CD14-positive monocyte (primary cell): ENCODE measurements around the gene PDLIM7. TPM values are rescaled to one million over a fixed set of nuclear protein-coding genes. Genes with fewer than 3 reads are reported as not detected.

Source experiments
- DNase-seq, 3 donors: peaks; one replicate each; pipeline ENCODE4 v3.0.0-alpha.2; 2011 to 2022
- H2AFZ ChIP-seq: 2 replicates; pipeline ENCODE4 v1.6.0; 2012; ENCODE audit warnings: mild to moderate bottlenecking, low read depth, low read length, inconsistent platforms; ENCODE audit not compliant: insufficient read depth, poor library complexity, severe bottlenecking
- H3K27ac ChIP-seq, 2 donors: 1 replicate in 1 of 2; 2 replicates in 1 of 2; pipeline ENCODE4 v1.5.1; 2012 to 2013; ENCODE audit warnings: low read length in 2 of 2, control low read depth in 1 of 2, inconsistent platforms in 1 of 2, low read depth in 1 of 2, mild to moderate bottlenecking in 1 of 2
- H3K27me3 ChIP-seq, 2 donors: one replicate each; pipeline versions ENCODE4 v1.6.0 to v1.6.1; 2011 to 2013; ENCODE audit warnings: low read length in 2 of 2; ENCODE audit not compliant: control insufficient read depth in 2 of 2, insufficient read depth in 2 of 2
- H3K36me3 ChIP-seq, 2 donors: replicated peaks in 1 of 2; 1 replicate in 1 of 2; 2 replicates in 1 of 2; pipeline versions ENCODE4 v1.5.1 to v1.6.1; 2012 to 2013; ENCODE audit warnings: low read length in 2 of 2, control low read depth in 1 of 2, inconsistent platforms in 1 of 2, mild to moderate bottlenecking in 1 of 2; ENCODE audit not compliant: insufficient read depth in 2 of 2, control insufficient read depth in 1 of 2
- H3K4me1 ChIP-seq, 2 donors: 1 replicate in 1 of 2; 2 replicates in 1 of 2; pipeline versions ENCODE4 v1.5.1 to v1.6.1; 2012 to 2013; ENCODE audit warnings: low read length in 2 of 2, control low read depth in 1 of 2, inconsistent platforms in 1 of 2, mild to moderate bottlenecking in 1 of 2, moderate library complexity in 1 of 2; ENCODE audit not compliant: insufficient read depth in 2 of 2, control insufficient read depth in 1 of 2
- H3K4me2 ChIP-seq: replicated peaks from 2 replicates; pipeline ENCODE3; 2012; ENCODE audit warnings: low read length, moderate library complexity, mild to moderate bottlenecking; ENCODE audit not compliant: poor library complexity, severe bottlenecking; ENCODE audit errors: extremely low read depth
- H3K4me3 ChIP-seq, 3 experiments: fragments of 200-600 bp in 1 of 3; sonication (generic) in 1 of 3; replicated peaks in 1 of 3; 1 replicate in 2 of 3; 2 replicates in 1 of 3; pipeline ENCODE4 v1.5.1; 2011 to 2013; ENCODE audit warnings: low read length in 3 of 3, mild to moderate bottlenecking in 3 of 3, control low read depth in 2 of 3, low read depth in 2 of 3, inconsistent platforms in 1 of 3, moderate library complexity in 1 of 3
- H3K79me2 ChIP-seq: 2 replicates; pipeline ENCODE4 v1.6.0; 2012; ENCODE audit warnings: mild to moderate bottlenecking, control low read depth, inconsistent platforms, low read length, moderate library complexity; ENCODE audit not compliant: insufficient read depth
- H3K9ac ChIP-seq: 2 replicates; pipeline ENCODE4 v1.6.0; 2017; ENCODE audit warnings: low read length, mild to moderate bottlenecking; ENCODE audit not compliant: insufficient read depth, poor library complexity, severe bottlenecking
- H3K9me3 ChIP-seq, 2 donors: replicated peaks in 1 of 2; 1 replicate in 1 of 2; 2 replicates in 1 of 2; pipeline versions ENCODE4 v1.5.1 to v1.6.1; 2012 to 2013; ENCODE audit warnings: low read length in 2 of 2, control low read depth in 1 of 2; ENCODE audit not compliant: control insufficient read depth in 1 of 2, insufficient read depth in 1 of 2
- H4K20me1 ChIP-seq: 2 replicates; pipeline ENCODE4 v1.6.0; 2012; ENCODE audit warnings: mild to moderate bottlenecking, low read length, control low read depth, moderate library complexity; ENCODE audit not compliant: insufficient read depth
- H3K27ac Mint-ChIP-seq, 7 donors: one replicate each; pipeline ENCODE4 v1.8.0; 2020; ENCODE audit warnings: mild to moderate bottlenecking in 7 of 7, mixed read lengths in 7 of 7, moderate library complexity in 6 of 7, inconsistent platforms in 2 of 7
- H3K27me3 Mint-ChIP-seq, 3 donors: one replicate each; pipeline ENCODE4 v1.8.0; 2021 to 2022; ENCODE audit warnings: low read depth in 3 of 3, mild to moderate bottlenecking in 3 of 3, mixed read lengths in 3 of 3, moderate library complexity in 3 of 3, inconsistent platforms in 1 of 3
- H3K36me3 Mint-ChIP-seq, 2 donors: one replicate each; pipeline ENCODE4 v1.8.0; 2020; ENCODE audit warnings: mixed read lengths in 2 of 2, inconsistent platforms in 1 of 2, mild to moderate bottlenecking in 1 of 2
- H3K4me1 Mint-ChIP-seq: one replicate; pipeline ENCODE4 v1.8.0; 2020; ENCODE audit warnings: mild to moderate bottlenecking, mixed read lengths
- H3K4me3 Mint-ChIP-seq, 2 donors: one replicate each; pipeline ENCODE4 v1.8.0; 2020; ENCODE audit warnings: mild to moderate bottlenecking in 2 of 2, mixed read lengths in 2 of 2, moderate library complexity in 1 of 2
- H3K9me3 Mint-ChIP-seq, 7 donors: one replicate each; pipeline ENCODE4 v1.8.0; 2020 to 2022; ENCODE audit warnings: mixed read lengths in 7 of 7, mild to moderate bottlenecking in 6 of 7, moderate library complexity in 6 of 7, inconsistent platforms in 2 of 7
- CTCF ChIP-seq: fragments of 200-600 bp; IDR thresholded peaks from one replicate; pipeline ENCODE4 v1.8.0; 2022; ENCODE audit warnings: antibody characterized with exemption, mild to moderate bottlenecking
- WGBS: methylation state at CpG from one replicate; pipeline ENCODE4 v1.1.5; 2013; ENCODE audit warnings: missing lambda C conversion rate; ENCODE audit not compliant: insufficient coverage; 5-methylcytosine and 5-hydroxymethylcytosine counted together
- intact Hi-C, 2 donors: fragments of 100-400 bp; cut with micrococcal nuclease; formaldehyde crosslinking; loops; one replicate each; pipeline versions ENCODE4 v1.15.0 to v1.15.1; 2023
- polyA plus RNA-seq, 3 donors: library from polyadenylated mRNA; depleted of rRNA in 1 of 3; unstranded in 2 of 3; stranded (reverse) in 1 of 3; fragments of 300-500 nt in 2 of 3; fragments of >200 nt in 1 of 3; fragmentation: Illumina TruSeq in 2 of 3; gene quantifications; 1 replicate in 2 of 3; 2 replicates in 1 of 3; pipeline ENCODE4 v1.2.3, GENCODE V29; 2012 to 2021

PDLIM7 gene
- polyA plus RNA-seq, 3 donors = 21.6 to 126 (median 27.2) TPM

GRCh38 chr5:177456976-177457851 lies 40.2 kb downstream of the PDLIM7 start:
- peaks cover 46 to 54% of the 10 kb centered on the region in 2 donors for H3K4me1 ChIP-seq
- 83% methylated on average over 11 of the region's 24 CpGs for WGBS
- peak; percentile 97 to 99 (median 99) for DNase-seq
- H4K20me1 ChIP-seq = peaks cover 9% of the 10 kb centered on the region
- peak overlapping the region in 5 of 7 donors; percentile 26 to 88 (median 76) for H3K27ac Mint-ChIP-seq
- H3K4me3 ChIP-seq = no peak overlapping the region
- H3K27me3 ChIP-seq = peaks cover 0 to 20% of the 10 kb centered on the region in 2 donors
- H3K9me3 Mint-ChIP-seq = peaks cover 0 to 11% (median 0%) of the 10 kb centered on the region in 7 donors
- H3K9me3 ChIP-seq = no peaks in the 10 kb centered on the region
- H3K79me2 ChIP-seq = no peaks in the 10 kb centered on the region
- no peak overlapping the region for H3K27ac ChIP-seq
- H3K4me1 Mint-ChIP-seq = peaks cover 34% of the 10 kb centered on the region
- no peak overlapping the region for H3K9ac ChIP-seq
- H3K36me3 ChIP-seq = no peaks in the 10 kb centered on the region
- no peak overlapping the region for H2AFZ ChIP-seq
- peaks cover 2 to 4% of the 10 kb centered on the region in 2 donors for H3K36me3 Mint-ChIP-seq
- intact Hi-C loops = loop anchor here (2.0 to 5.0 kb wide), 3 partner anchors 38 to 150 kb away; partner anchors contain the start of gene PDLIM7 (in 1 of the 2)
- H3K27me3 Mint-ChIP-seq = peaks cover 18 to 36% (median 28%) of the 10 kb centered on the region in 3 donors
- peak; percentile 74 for TF ChIP-seq CTCF
- H3K4me3 Mint-ChIP-seq = peak overlapping the region; percentile 11 to 27
- H3K4me2 ChIP-seq = no peak overlapping the region

GRCh38 chr5:177456591-177456964 lies 40.8 kb downstream of the PDLIM7 start:
- H3K79me2 ChIP-seq = no peaks in the 10 kb centered on the region
- Mint-ChIP-seq H3K4me1 (peaks cover 29% of the 10 kb centered on the region), H3K4me3 (peak overlapping the region; percentile 78 to 84), H3K27ac (peak overlapping the region in 5 of 7 donors; percentile 72 to 86 (median 79)), H3K36me3 (peaks cover 2 to 8% of the 10 kb centered on the region in 2 donors), H3K27me3 (peaks cover 23 to 38% (median 29%) of the 10 kb centered on the region in 3 donors), H3K9me3 (peaks cover 0 to 13% (median 0%) of the 10 kb centered on the region in 7 donors)
- no peak overlapping the region for H3K27ac ChIP-seq
- peaks cover 9% of the 10 kb centered on the region for H4K20me1 ChIP-seq
- intact Hi-C loops = loop anchor here (2.0 to 5.0 kb wide), 3 partner anchors 38 to 149 kb away; partner anchors contain the start of gene PDLIM7 (in 1 of the 2)
- no peaks in the 10 kb centered on the region for H3K9me3 ChIP-seq
- DNase-seq = no peak
- H2AFZ ChIP-seq = no peak overlapping the region
- H3K4me2 ChIP-seq = peak overlapping the region; percentile 86
- no peaks in the 10 kb centered on the region for H3K36me3 ChIP-seq
- H3K27me3 ChIP-seq = peaks cover 0 to 24% of the 10 kb centered on the region in 2 donors
- H3K4me3 ChIP-seq = peak overlapping the region in 1 of 3 experiments; percentile 77
- H3K4me1 ChIP-seq = peaks cover 40 to 48% of the 10 kb centered on the region in 2 donors
- peak; percentile 45 for TF ChIP-seq CTCF
- 18% methylated on average over 3 of the region's 12 CpGs for WGBS
- peak overlapping the region; percentile 69 for H3K9ac ChIP-seq
